ENCODE results near the gene CSNK2B. TPM values are rescaled to one million over a fixed set of nuclear protein-coding genes. Genes with fewer than 3 reads are reported as not detected.

Gene CSNK2B
- total RNA-seq, 2 donors from 2014 or later = 155 to 171 TPM

- no peak for DNase-seq
- no peak overlapping the region for H3K4me3 Mint-ChIP-seq
- 97 to 100% methylated on average over 2 to 4 of the region's 4 CpGs for WGBS, 2 experiments (ENCODE audit: insufficient coverage in 1 of 2, insufficient read length in 1 of 2)
- no peaks in the 10 kb centered on the region for H3K27me3 Mint-ChIP-seq (ENCODE audit: insufficient read depth)
- H3K36me3 ChIP-seq (ENCODE audit: control insufficient read depth, insufficient read depth, low read length) = peaks cover 96% of the 10 kb centered on the region
- TF ChIP-seq CTCF (conservative IDR thresholded peaks at IDR 0.05) = no peak
- no peaks in the 10 kb centered on the region for H3K9me3 ChIP-seq (ENCODE audit: control insufficient read depth, low read length)
- no peak overlapping the region for H3K27ac Mint-ChIP-seq
- H3K27ac ChIP-seq (ENCODE audit: low read depth, low read length) = no peak overlapping the region
- H3K9ac ChIP-seq (ENCODE audit: extremely low read depth, low read length, poor library complexity, severe bottlenecking) = no peak overlapping the region
- H3K4me3 ChIP-seq (ENCODE audit: low read length) = no peak overlapping the region
- no peaks in the 10 kb centered on the region for H3K4me1 Mint-ChIP-seq
- H3K4me1 ChIP-seq (ENCODE audit: control insufficient read depth, insufficient read depth, low read length) = no peaks in the 10 kb centered on the region
- peaks cover 79% of the 10 kb centered on the region for H3K36me3 Mint-ChIP-seq (ENCODE audit: low read depth)
- no peaks in the 10 kb centered on the region for H3K27me3 ChIP-seq (ENCODE audit: control insufficient read depth, insufficient read depth, low read length, poor library complexity, severe bottlenecking)
- H3K9me3 Mint-ChIP-seq = no peaks in the 10 kb centered on the region
Measured at GRCh38 chr6:31641370-31641769, 24.5 kb upstream of the CSNK2B start.

DNA sequence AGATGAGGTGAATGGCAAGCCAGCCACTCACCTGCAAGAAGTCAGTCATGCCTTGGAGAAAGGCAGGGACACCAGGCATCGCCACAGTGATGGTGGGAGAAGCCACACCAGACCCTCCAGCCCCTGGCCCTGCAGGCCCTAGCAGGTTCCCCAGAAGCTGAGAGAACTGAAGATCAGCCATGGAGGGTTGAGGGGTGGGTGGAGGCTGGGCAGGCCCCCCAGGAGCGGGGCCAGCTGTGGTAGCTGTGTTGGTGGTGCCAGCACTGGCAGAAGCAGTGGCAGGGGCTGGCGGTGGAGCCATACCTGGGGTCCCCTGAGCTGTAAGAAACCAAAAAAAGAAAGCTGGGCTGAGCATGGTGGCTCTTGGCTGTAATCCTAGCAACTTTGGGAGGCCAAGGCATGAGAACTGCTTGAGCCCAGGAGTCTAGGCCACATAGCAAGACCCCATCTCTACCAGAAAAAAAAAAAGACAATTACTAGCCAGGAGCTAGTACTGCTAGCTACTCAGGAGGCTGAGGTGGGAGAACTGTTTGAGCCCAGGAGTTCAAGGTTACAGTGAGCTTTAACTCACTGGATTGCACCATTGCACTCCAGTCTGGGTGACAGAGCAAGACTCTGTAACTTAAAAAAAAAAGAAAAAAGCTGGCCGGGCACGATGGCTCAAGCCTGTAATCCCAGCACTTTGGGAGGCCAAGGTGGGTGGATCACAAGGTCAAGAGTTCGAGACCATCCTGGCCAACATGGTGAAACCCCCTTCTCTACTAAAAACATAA is 22.9 kb upstream of the CSNK2B start:
- Mint-ChIP-seq H3K4me3 (no peak overlapping the region), H3K27ac (no peak overlapping the region), H3K9me3 (no peaks in the 10 kb centered on the region), H3K36me3 (ENCODE audit: low read depth) (peaks cover 78% of the 10 kb centered on the region), H3K27me3 (ENCODE audit: insufficient read depth) (no peaks in the 10 kb centered on the region), H3K4me1 (no peaks in the 10 kb centered on the region)
- H3K27me3 ChIP-seq (ENCODE audit: control insufficient read depth, insufficient read depth, low read length, poor library complexity, severe bottlenecking) = no peaks in the 10 kb centered on the region
- H3K36me3 ChIP-seq (ENCODE audit: control insufficient read depth, insufficient read depth, low read length) = peaks cover 93% of the 10 kb centered on the region
- no peak overlapping the region for H3K9ac ChIP-seq (ENCODE audit: extremely low read depth, low read length, poor library complexity, severe bottlenecking)
- no peak overlapping the region for H3K27ac ChIP-seq (ENCODE audit: low read depth, low read length)
- 92 to 100% methylated on average over 2 to 6 of the region's 6 CpGs for WGBS, 2 experiments (ENCODE audit: insufficient coverage in 1 of 2, insufficient read length in 1 of 2)
- no peaks in the 10 kb centered on the region for H3K4me1 ChIP-seq (ENCODE audit: control insufficient read depth, insufficient read depth, low read length)
- H3K9me3 ChIP-seq (ENCODE audit: control insufficient read depth, low read length) = no peaks in the 10 kb centered on the region
- DNase-seq = no peak
- no peak overlapping the region for H3K4me3 ChIP-seq (ENCODE audit: low read length)
- no peak for TF ChIP-seq CTCF (conservative IDR thresholded peaks at IDR 0.05)

GRCh38 chr6:31643818-31644454 is 21.9 kb upstream of the CSNK2B start:
- Histone ChIP-seq H3K36me3 (ENCODE audit: control insufficient read depth, insufficient read depth, low read length) (peaks cover 93% of the 10 kb centered on the region), H3K4me3 (ENCODE audit: low read length) (no peak overlapping the region), H3K9me3 (ENCODE audit: control insufficient read depth, low read length) (no peaks in the 10 kb centered on the region), H3K27me3 (ENCODE audit: control insufficient read depth, insufficient read depth, low read length, poor library complexity, severe bottlenecking) (no peaks in the 10 kb centered on the region), H3K4me1 (ENCODE audit: control insufficient read depth, insufficient read depth, low read length) (no peaks in the 10 kb centered on the region), H3K9ac (ENCODE audit: extremely low read depth, low read length, poor library complexity, severe bottlenecking) (no peak overlapping the region), H3K27ac (ENCODE audit: low read depth, low read length) (no peak overlapping the region)
- H3K4me3 Mint-ChIP-seq = no peak overlapping the region
- TF ChIP-seq CTCF (conservative IDR thresholded peaks at IDR 0.05) = no peak
- WGBS, 2 experiments (ENCODE audit: insufficient coverage in 1 of 2, insufficient read length in 1 of 2) = 95 to 100% methylated on average over 5 to 17 of the region's 17 CpGs
- H3K4me1 Mint-ChIP-seq = no peaks in the 10 kb centered on the region
- H3K27ac Mint-ChIP-seq = no peak overlapping the region
- no peaks in the 10 kb centered on the region for H3K27me3 Mint-ChIP-seq (ENCODE audit: insufficient read depth)
- no peaks in the 10 kb centered on the region for H3K9me3 Mint-ChIP-seq
- peaks cover 83% of the 10 kb centered on the region for H3K36me3 Mint-ChIP-seq (ENCODE audit: low read depth)
- DNase-seq = no peak

Measured in endodermal cell (in vitro differentiated cells).